BJ (cell line): ENCODE measurements around the gene KCTD11. TPM values are rescaled to one million over a fixed set of nuclear protein-coding genes. Genes with fewer than 3 reads are reported as not detected.

Experiments used
- CTCF ChIA-PET: fragments of 350-600 bp; formaldehyde crosslinking; extraction: SDS; loops from one replicate; lab custom pipeline; 2021; ENCODE audit warnings: antibody characterized with exemption, inconsistent platforms; lab: Yijun Ruan, JAX
- POLR2A ChIA-PET: fragments of 300-600 bp; sonication (Branson Sonifier 250); formaldehyde crosslinking; extraction: SDS; loops from one replicate; lab custom pipeline; 2021; ENCODE audit warnings: antibody characterized with exemption; lab: Charles Lee
- DNase-seq: peaks from one replicate; pipeline ENCODE4 v3.0.0-alpha.2; 2011; ENCODE audit warnings: low read depth
- H3K27me3 ChIP-seq: 2 replicates; pipeline ENCODE4 v1.6.0; 2011; ENCODE audit warnings: low read length; ENCODE audit not compliant: control insufficient read depth, insufficient read depth
- H3K36me3 ChIP-seq: 2 replicates; pipeline ENCODE4 v1.5.1; 2011; ENCODE audit warnings: low read length; ENCODE audit not compliant: control insufficient read depth, insufficient read depth
- H3K4me3 ChIP-seq: 2 replicates; pipeline ENCODE4 v1.5.1; 2011; ENCODE audit warnings: low read depth, mild to moderate bottlenecking, control low read depth, low read length
- CTCF ChIP-seq: IDR thresholded peaks from 2 replicates; pipeline ENCODE4 v1.5.1; 2011; ENCODE audit warnings: low read depth, mild to moderate bottlenecking, control low read depth, inconsistent platforms, low read length, moderate library complexity; ENCODE audit not compliant: insufficient read depth
- polyA plus RNA-seq: library from polyadenylated mRNA; depleted of rRNA; stranded (reverse); fragments of >200 nt; gene quantifications from 2 replicates; pipeline ENCODE4 v1.2.3, GENCODE V29; 2011

KCTD11 gene
- polyA plus RNA-seq, 1 experiment: 19.8 TPM

- Histone ChIP-seq H3K36me3 (peaks cover 12% of the 10 kb centered on the region), H3K27me3 (peaks cover 8% of the 10 kb centered on the region), H3K4me3 (peak overlapping the region; percentile 34)
- ChIA-PET POLR2A (interaction anchor here (0.6 kb wide), 1 partner anchor 51 kb away, joined by 3 read pairs; the partner anchor contains the start of gene TMEM102), CTCF (interaction anchor here (1.1 to 5.7 kb wide), 4 partner anchors 8 to 52 kb away, joined by 3 to 26 read pairs (median 4); partner anchors contain the start of gene TMEM95)
- TF ChIP-seq CTCF: no peak
- DNase-seq: no peak
These were observed 32.6 kb downstream of the KCTD11 start for GRCh38 chr17:7384489-7385081.

GRCh38 chr17:7388856-7389255, 36.9 kb downstream of the KCTD11 start:
- Histone ChIP-seq H3K27me3 (no peaks in the 10 kb centered on the region), H3K36me3 (peaks cover 21% of the 10 kb centered on the region), H3K4me3 (no peak overlapping the region)
- no peak for DNase-seq
- CTCF ChIA-PET: interaction anchor here (0.8 to 1.2 kb wide), 3 partner anchors 15 to 172 kb away, joined by 3 to 4 read pairs (median 3); partner anchors contain the start of genes SENP3 and TMEM256
- POLR2A ChIA-PET: no interaction called here
- TF ChIP-seq CTCF: no peak

GRCh38 chr17:7389924-7390910, 38.3 kb downstream of the KCTD11 start:
- peaks cover 21% of the 10 kb centered on the region for H3K36me3 ChIP-seq
- no peak for TF ChIP-seq CTCF
- no peak for DNase-seq
- H3K4me3 ChIP-seq: no peak overlapping the region
- POLR2A ChIA-PET: no interaction called here
- no peaks in the 10 kb centered on the region for H3K27me3 ChIP-seq
- CTCF ChIA-PET: interaction anchor here (0.8 to 1.7 kb wide), 2 partner anchors 34 to 95 kb away, joined by 3 to 4 read pairs; no protein-coding TSS in a partner anchor

GRCh38 chr17:7391307-7391706, 39.3 kb downstream of the KCTD11 start:
- no peak for TF ChIP-seq CTCF
- no peak overlapping the region for H3K4me3 ChIP-seq
- DNase-seq: no peak
- no peaks in the 10 kb centered on the region for H3K27me3 ChIP-seq
- peaks cover 21% of the 10 kb centered on the region for H3K36me3 ChIP-seq
- ChIA-PET CTCF (interaction anchor here (1.7 kb wide), 1 partner anchor 35 kb away, joined by 4 read pairs; no protein-coding TSS in a partner anchor), POLR2A (no interaction called here)
